ENCODE data around the gene AIF1. TPM values are rescaled to one million over a fixed set of nuclear protein-coding genes. Genes with fewer than 3 reads are reported as not detected.

AIF1 gene
- total RNA-seq, 1 donor from 2014 or later = 15.2 TPM

DNA sequence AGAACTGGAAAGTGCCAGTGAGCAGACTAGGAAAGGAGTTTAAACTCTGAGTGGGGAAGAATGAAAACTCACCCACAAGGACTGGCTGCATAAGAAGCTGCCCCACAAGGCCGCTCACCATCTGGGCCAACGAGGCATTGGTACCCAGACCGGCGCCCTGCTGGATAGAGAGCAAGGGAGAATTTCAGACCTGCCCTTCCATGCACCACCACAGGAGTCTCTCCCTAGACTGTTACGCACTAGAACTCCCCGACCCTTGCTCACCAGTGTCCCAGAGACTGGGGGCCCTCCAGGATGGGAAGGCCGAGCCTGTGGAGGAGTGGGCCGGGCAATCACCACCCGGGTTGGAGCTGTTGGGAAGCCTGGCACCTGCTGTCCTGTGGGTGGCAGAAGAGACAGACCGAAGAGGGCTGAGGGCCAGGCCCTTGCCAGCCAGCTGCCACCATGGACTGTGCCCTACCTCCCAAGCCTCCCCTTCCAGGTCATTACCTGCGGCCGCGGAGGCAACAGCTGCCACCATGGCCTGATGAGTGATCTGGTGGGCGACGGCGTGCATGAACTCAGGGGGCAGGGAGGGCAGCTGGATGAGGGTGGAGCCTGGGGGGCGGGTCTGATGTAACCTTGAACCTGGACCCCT, 28.9 kb downstream of the AIF1 start:
- TF ChIP-seq, protein P1, sequence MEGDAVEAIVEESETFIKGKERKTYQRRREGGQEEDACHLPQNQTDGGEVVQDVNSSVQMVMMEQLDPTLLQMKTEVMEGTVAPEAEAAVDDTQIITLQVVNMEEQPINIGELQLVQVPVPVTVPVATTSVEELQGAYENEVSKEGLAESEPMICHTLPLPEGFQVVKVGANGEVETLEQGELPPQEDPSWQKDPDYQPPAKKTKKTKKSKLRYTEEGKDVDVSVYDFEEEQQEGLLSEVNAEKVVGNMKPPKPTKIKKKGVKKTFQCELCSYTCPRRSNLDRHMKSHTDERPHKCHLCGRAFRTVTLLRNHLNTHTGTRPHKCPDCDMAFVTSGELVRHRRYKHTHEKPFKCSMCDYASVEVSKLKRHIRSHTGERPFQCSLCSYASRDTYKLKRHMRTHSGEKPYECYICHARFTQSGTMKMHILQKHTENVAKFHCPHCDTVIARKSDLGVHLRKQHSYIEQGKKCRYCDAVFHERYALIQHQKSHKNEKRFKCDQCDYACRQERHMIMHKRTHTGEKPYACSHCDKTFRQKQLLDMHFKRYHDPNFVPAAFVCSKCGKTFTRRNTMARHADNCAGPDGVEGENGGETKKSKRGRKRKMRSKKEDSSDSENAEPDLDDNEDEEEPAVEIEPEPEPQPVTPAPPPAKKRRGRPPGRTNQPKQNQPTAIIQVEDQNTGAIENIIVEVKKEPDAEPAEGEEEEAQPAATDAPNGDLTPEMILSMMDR (IDR thresholded peaks at IDR 0.05; ENCODE audit: borderline replicate concordance) = no peak
- Histone ChIP-seq H3K4me1 (no peaks in the 10 kb centered on the region), H3K9me3 (replicated peaks) (no peaks in the 10 kb centered on the region), H3K27me3 (ENCODE audit: low read depth) (no peaks in the 10 kb centered on the region), H3K36me3 (peaks cover 100% of the 10 kb centered on the region), H3K27ac (replicated peaks) (no peak overlapping the region), H3K4me3 (no peak overlapping the region)
- intact Hi-C loops (cut with micrococcal nuclease) = no loop called here
- DNase-seq = no peak

GRCh38 chr6:31645325-31645724, 30.3 kb downstream of the AIF1 start:
- H3K36me3 ChIP-seq = peaks cover 97% of the 10 kb centered on the region
- H3K9me3 ChIP-seq (replicated peaks) = no peaks in the 10 kb centered on the region
- intact Hi-C loops (cut with micrococcal nuclease) = no loop called here
- peaks cover 4% of the 10 kb centered on the region for H3K4me1 ChIP-seq
- H3K27me3 ChIP-seq (ENCODE audit: low read depth) = no peaks in the 10 kb centered on the region
- H3K27ac ChIP-seq (replicated peaks) = no peak overlapping the region
- TF ChIP-seq, protein P1 (IDR thresholded peaks at IDR 0.05; ENCODE audit: borderline replicate concordance) = no peak
- H3K4me3 ChIP-seq = no peak overlapping the region
- DNase-seq = no peak

- Histone ChIP-seq H3K27ac (replicated peaks) (peak overlapping the region; percentile 96), H3K36me3 (peaks cover 51% of the 10 kb centered on the region), H3K27me3 (ENCODE audit: low read depth) (no peaks in the 10 kb centered on the region), H3K9me3 (replicated peaks) (no peaks in the 10 kb centered on the region), H3K4me3 (peak overlapping the region; percentile 77), H3K4me1 (peaks cover 31% of the 10 kb centered on the region)
- TF ChIP-seq, protein P1 (IDR thresholded peaks at IDR 0.05; ENCODE audit: borderline replicate concordance) = no peak
- no peak for DNase-seq
- intact Hi-C loops (cut with micrococcal nuclease) = no loop called here
Observed at GRCh38 chr6:31651602-31652191, 36.7 kb downstream of the AIF1 start.

GRCh38 chr6:31652925-31653724, 38.1 kb downstream of the AIF1 start:
- intact Hi-C loops (cut with micrococcal nuclease) = no loop called here
- peak; percentile 86 for DNase-seq
- no peaks in the 10 kb centered on the region for H3K27me3 ChIP-seq (ENCODE audit: low read depth)
- peak overlapping the region; percentile 77 for H3K4me3 ChIP-seq
- H3K27ac ChIP-seq (replicated peaks) = peak overlapping the region; percentile 96
- H3K9me3 ChIP-seq (replicated peaks) = no peaks in the 10 kb centered on the region
- peaks cover 48% of the 10 kb centered on the region for H3K36me3 ChIP-seq
- H3K4me1 ChIP-seq = peaks cover 43% of the 10 kb centered on the region
- TF ChIP-seq, protein P1 (IDR thresholded peaks at IDR 0.05; ENCODE audit: borderline replicate concordance) = no peak

- TF ChIP-seq, protein P1 (IDR thresholded peaks at IDR 0.05; ENCODE audit: borderline replicate concordance) = no peak
- Histone ChIP-seq H3K4me3 (no peak overlapping the region), H3K9me3 (replicated peaks) (no peaks in the 10 kb centered on the region), H3K36me3 (peaks cover 33% of the 10 kb centered on the region), H3K27me3 (ENCODE audit: low read depth) (no peaks in the 10 kb centered on the region), H3K27ac (replicated peaks) (no peak overlapping the region), H3K4me1 (peaks cover 59% of the 10 kb centered on the region)
- intact Hi-C loops (cut with micrococcal nuclease) = no loop called here
- no peak for DNase-seq
Observed at GRCh38 chr6:31654574-31655348, 39.7 kb downstream of the AIF1 start.

Data from left ventricle myocardium inferior (tissue), 1 donor.